VCaP (cell line): Measurements from ENCODE around the gene BEST2.

Source experiments
- H3K27ac ChIP-seq: fragments of 450-650 bp; 2 replicates; pipeline ENCODE4 v1.5.1; 2017
- CTCF ChIP-seq: fragments of 450-650 bp; conservative IDR thresholded peaks from 2 replicates; pipeline ENCODE4 v1.5.1; 2017; ENCODE audit warnings: mild to moderate bottlenecking, moderate library complexity

The BEST2 gene

GRCh38 chr19:12751635-12752034 lies at the start of gene BEST2:
BEST2 (plus strand) TSS chr19:12751791; CDS start chr19:12752593, 802 bp downstream.
- no peak for TF ChIP-seq CTCF
- no peak within 1 kb of the TSS for H3K27ac ChIP-seq

DNA sequence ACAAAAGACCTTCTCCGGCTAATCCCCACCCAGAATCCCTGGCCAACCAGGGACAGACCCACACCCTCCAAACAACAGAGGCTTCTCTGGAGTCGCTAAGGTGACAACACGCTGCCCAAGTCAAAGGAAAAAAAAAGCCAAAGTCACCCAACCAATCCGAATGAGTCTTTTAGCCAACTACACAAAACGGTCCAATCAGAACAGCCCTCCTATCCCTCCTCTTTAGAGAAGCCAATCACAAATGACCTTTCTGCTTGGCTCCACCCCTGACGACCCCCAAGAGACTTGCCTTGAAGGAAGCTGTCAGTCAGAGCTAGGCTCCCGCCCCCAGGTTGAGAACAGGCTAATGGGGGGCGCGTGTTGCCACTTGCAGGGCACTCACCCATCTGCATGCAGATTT lies 48.5 kb upstream of the BEST2 start:
- no peak overlapping the region for H3K27ac ChIP-seq
- TF ChIP-seq CTCF: no peak

DNA sequence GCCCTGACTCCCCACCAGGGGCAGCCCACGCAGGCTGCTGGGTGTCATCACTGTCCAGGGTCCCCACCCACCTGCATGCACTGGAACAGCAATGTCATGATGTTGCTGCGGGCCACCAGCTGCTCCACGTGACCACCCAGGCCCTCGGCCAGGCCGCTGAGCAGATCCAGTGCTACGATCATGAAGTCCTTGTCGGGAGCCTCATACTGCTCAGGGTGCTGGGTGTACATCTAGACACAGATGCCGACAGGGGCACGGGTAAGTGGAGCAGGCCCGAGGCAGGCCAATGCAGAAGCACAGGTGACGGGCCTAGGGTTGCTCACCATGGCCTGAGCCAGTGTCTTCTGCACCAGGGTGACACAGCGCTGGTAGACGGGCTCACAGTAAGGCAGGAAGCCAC lies 46.4 kb upstream of the BEST2 start:
- H3K27ac ChIP-seq: no peak overlapping the region
- no peak for TF ChIP-seq CTCF

- no peak for TF ChIP-seq CTCF
- no peak overlapping the region for H3K27ac ChIP-seq
Observed at GRCh38 chr19:12705654-12706331, 45.8 kb upstream of the BEST2 start.

DNA sequence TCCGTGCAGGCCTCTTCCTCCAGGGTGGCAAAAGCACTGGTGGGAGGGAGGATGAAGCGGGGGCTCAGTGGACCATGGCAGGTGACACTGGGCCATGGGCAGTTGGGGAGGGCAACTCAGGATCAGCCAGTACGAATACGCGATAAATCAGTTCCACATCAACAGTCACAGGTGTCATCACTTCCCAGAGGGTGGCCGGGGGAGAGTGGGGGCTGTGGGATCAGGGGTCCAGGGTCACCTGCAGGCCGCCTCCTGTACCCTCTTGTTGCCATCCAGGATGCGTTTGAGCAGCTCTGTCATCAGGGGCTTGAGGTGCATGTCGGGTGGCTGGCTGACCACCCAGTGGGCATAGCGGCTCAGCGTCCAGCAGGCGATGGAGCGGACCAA lies 45.3 kb upstream of the BEST2 start:
- no peak overlapping the region for H3K27ac ChIP-seq

GRCh38 chr19:12708641-12709040 lies 43.0 kb upstream of the BEST2 start:
- no peak overlapping the region for H3K27ac ChIP-seq
- TF ChIP-seq CTCF: no peak

More for the DNA sequence above, 45.3 kb upstream of the BEST2 start:
- no peak for TF ChIP-seq CTCF

DNA sequence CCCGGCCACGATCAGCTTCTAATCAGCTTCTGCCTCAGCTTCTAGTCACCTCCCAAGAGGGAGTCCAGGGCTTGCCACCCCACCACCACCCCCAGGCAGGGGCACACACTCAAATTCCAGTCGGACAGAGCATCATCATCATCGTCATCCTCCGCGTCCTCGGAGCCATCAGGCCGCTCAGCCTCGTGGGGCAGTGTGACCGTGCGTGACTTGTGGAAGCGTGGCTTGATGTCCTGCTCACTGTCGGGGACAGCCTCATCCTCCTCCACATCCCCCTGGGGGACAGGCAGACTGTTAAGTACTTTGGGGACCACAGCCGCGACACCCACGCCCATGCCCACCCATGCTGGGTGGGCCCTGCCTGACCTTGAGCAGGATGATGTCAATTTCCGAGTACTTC lies 40.4 kb upstream of the BEST2 start:
- TF ChIP-seq CTCF: no peak
- H3K27ac ChIP-seq: no peak overlapping the region
